CD8-positive, alpha-beta memory T cell (primary cell): ENCODE measurements around the gene OGG1. TPM values are rescaled to one million over a fixed set of nuclear protein-coding genes. Genes with fewer than 3 reads are reported as not detected.

Source experiments
- CTCF ChIA-PET: fragments of 350-600 bp; sonication (Branson Sonifier 250); formaldehyde crosslinking; loops from one replicate; lab custom pipeline; 2021; ENCODE audit warnings: antibody characterized with exemption; lab: Charles Lee
- POLR2A ChIA-PET: fragments of 350-600 bp; sonication (Branson Sonifier 250); formaldehyde crosslinking; loops from one replicate; lab custom pipeline; 2021; ENCODE audit warnings: antibody characterized with exemption; lab: Charles Lee
- DNase-seq, 5 donors: peaks; one replicate each; pipeline versions ENCODE4 v3.0.0 to v3.0.0-alpha.2; 2020 to 2022; ENCODE audit warnings: mixed read lengths in 1 of 5
- H3K27ac ChIP-seq: one replicate; pipeline ENCODE4 v1.7.0; 2013; ENCODE audit warnings: low read depth, mild to moderate bottlenecking, low read length, moderate library complexity
- H3K27me3 ChIP-seq: 2 replicates; pipeline ENCODE4 v1.7.0; 2013; ENCODE audit warnings: low read length, mild to moderate bottlenecking; ENCODE audit not compliant: insufficient read depth, poor library complexity, severe bottlenecking
- H3K36me3 ChIP-seq: 2 replicates; pipeline ENCODE4 v1.7.0; 2013; ENCODE audit warnings: mild to moderate bottlenecking, low read length, moderate library complexity; ENCODE audit not compliant: insufficient read depth
- H3K4me1 ChIP-seq: 2 replicates; pipeline ENCODE4 v1.7.0; 2013; ENCODE audit warnings: mild to moderate bottlenecking, low read length, moderate library complexity; ENCODE audit not compliant: insufficient read depth
- H3K4me3 ChIP-seq: 2 replicates; pipeline ENCODE4 v1.7.0; 2013; ENCODE audit warnings: mild to moderate bottlenecking, low read length
- H3K9me3 ChIP-seq: 2 replicates; pipeline ENCODE4 v1.7.0; 2013; ENCODE audit warnings: mild to moderate bottlenecking, low read length
- H3K27ac Mint-ChIP-seq, 8 donors: one replicate each; pipeline ENCODE4 v1.8.0; 2020 to 2021; ENCODE audit warnings: mixed read lengths in 8 of 8, mild to moderate bottlenecking in 6 of 8, inconsistent platforms in 3 of 8, moderate library complexity in 3 of 8
- H3K27me3 Mint-ChIP-seq, 2 donors: one replicate each; pipeline ENCODE4 v1.8.0; 2020 to 2021; ENCODE audit warnings: mixed read lengths in 2 of 2, mild to moderate bottlenecking in 1 of 2, moderate library complexity in 1 of 2
- H3K36me3 Mint-ChIP-seq, 3 donors: one replicate each; pipeline ENCODE4 v1.8.0; 2020 to 2021; ENCODE audit warnings: mixed read lengths in 3 of 3, inconsistent platforms in 1 of 3, mild to moderate bottlenecking in 1 of 3
- H3K4me1 Mint-ChIP-seq, 3 donors: one replicate each; pipeline ENCODE4 v1.8.0; 2020 to 2021; ENCODE audit warnings: mixed read lengths in 3 of 3, inconsistent platforms in 1 of 3, mild to moderate bottlenecking in 1 of 3
- H3K4me3 Mint-ChIP-seq, 7 donors: one replicate each; pipeline ENCODE4 v1.8.0; 2020 to 2021; ENCODE audit warnings: mixed read lengths in 7 of 7, mild to moderate bottlenecking in 6 of 7, moderate library complexity in 4 of 7, inconsistent platforms in 2 of 7
- H3K9me3 Mint-ChIP-seq, 5 donors: one replicate each; pipeline ENCODE4 v1.8.0; 2020 to 2022; ENCODE audit warnings: mixed read lengths in 5 of 5, mild to moderate bottlenecking in 3 of 5, moderate library complexity in 2 of 5, inconsistent platforms in 1 of 5
- polyA plus RNA-seq: library from polyadenylated mRNA; unstranded; fragments of 300-500 nt; fragmentation: Illumina TruSeq; gene quantifications from one replicate; pipeline ENCODE4 v1.2.3, GENCODE V29; 2021
- total RNA-seq, 2 experiments: library from RNA; stranded (reverse); gene quantifications; one replicate each; pipeline ENCODE4 v1.2.3, GENCODE V29; 2021

The OGG1 gene
- total and polyA plus RNA-seq, 3 experiments from 2014 or later = 25.8 to 32.1 (median 30.5) TPM

DNA sequence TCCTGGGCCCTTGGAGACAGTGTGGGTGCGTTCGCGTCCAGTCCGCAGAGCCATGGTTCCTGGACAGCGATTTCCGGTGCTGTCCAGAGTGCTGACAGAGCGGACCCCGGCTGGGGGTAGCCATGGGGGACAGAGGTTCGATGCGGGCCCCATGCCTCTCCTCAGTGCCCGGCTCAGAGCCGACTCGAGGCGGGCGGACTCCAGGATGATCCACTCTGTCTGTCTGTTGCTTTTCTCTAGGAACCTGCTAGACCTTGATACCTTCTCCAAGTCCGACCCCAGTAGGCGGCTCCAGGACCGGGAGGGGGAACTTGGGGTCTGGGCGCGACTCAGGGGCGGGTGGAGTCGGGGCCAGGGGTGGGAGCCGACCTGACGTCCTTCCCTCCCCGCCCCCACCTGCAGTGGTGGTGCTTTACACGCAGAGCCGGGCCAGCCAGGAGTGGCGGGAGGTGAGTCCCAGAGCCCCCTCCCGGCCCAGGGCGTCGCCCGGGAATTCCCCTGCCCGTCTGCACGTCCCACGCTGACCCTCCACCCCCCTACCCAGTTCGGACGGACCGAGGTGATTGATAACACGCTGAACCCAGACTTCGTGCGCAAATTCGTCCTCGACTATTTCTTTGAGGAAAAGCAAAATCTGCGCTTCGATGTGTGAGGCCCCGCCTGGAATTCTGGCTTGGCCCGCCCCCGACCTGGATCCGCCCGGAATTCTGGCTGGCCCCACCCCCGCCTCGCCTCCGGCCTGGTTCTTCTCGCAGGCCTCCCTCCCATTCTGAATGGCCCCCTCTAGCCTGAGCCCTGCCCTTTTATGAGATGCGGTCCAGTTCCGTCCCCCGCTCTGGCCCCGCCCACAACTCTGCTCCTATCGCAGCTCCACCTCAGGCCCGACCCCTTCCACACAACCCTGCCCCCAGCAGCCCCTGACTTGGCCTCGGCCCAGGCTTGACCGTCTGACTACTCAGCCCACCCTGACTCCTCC, 45.1 kb upstream of the OGG1 start:
- peaks cover 7 to 26% (median 10%) of the 10 kb centered on the region in 3 donors for H3K4me1 Mint-ChIP-seq
- ChIA-PET CTCF (no interaction called here), POLR2A (no interaction called here)
- peak in 1 of 5 donors; percentile 17 for DNase-seq
- H3K4me3 ChIP-seq = no peak overlapping the region
- H3K27me3 Mint-ChIP-seq = peaks cover 20 to 24% of the 10 kb centered on the region in 2 donors
- no peaks in the 10 kb centered on the region for H3K9me3 Mint-ChIP-seq
- peaks cover 9% of the 10 kb centered on the region for H3K27me3 ChIP-seq
- no peak overlapping the region for H3K27ac ChIP-seq
- H3K27ac Mint-ChIP-seq = peak overlapping the region in 1 of 8 donors; percentile 15
- no peaks in the 10 kb centered on the region for H3K36me3 ChIP-seq
- peaks cover 9 to 30% (median 15%) of the 10 kb centered on the region in 3 donors for H3K36me3 Mint-ChIP-seq
- H3K4me1 ChIP-seq = peaks cover 5% of the 10 kb centered on the region
- no peaks in the 10 kb centered on the region for H3K9me3 ChIP-seq
- peak overlapping the region in 6 of 7 donors; percentile 29 to 80 (median 62) for H3K4me3 Mint-ChIP-seq

- no peaks in the 10 kb centered on the region for H3K9me3 Mint-ChIP-seq
- Histone ChIP-seq H3K9me3 (no peaks in the 10 kb centered on the region), H3K4me1 (no peaks in the 10 kb centered on the region), H3K4me3 (no peak overlapping the region), H3K27me3 (no peaks in the 10 kb centered on the region), H3K27ac (no peak overlapping the region), H3K36me3 (no peaks in the 10 kb centered on the region)
- no peak overlapping the region for H3K27ac Mint-ChIP-seq
- H3K4me3 Mint-ChIP-seq = no peak overlapping the region
- CTCF ChIA-PET = no interaction called here
- POLR2A ChIA-PET = no interaction called here
- no peak for DNase-seq
- H3K4me1 Mint-ChIP-seq = peaks cover 0 to 5% (median 2%) of the 10 kb centered on the region in 3 donors
- peaks cover 0 to 5% (median 0%) of the 10 kb centered on the region in 3 donors for H3K36me3 Mint-ChIP-seq
- peaks cover 10 to 18% of the 10 kb centered on the region in 2 donors for H3K27me3 Mint-ChIP-seq
These were observed 39.5 kb upstream of the OGG1 start for GRCh38 chr3:9710174-9710739.

DNA sequence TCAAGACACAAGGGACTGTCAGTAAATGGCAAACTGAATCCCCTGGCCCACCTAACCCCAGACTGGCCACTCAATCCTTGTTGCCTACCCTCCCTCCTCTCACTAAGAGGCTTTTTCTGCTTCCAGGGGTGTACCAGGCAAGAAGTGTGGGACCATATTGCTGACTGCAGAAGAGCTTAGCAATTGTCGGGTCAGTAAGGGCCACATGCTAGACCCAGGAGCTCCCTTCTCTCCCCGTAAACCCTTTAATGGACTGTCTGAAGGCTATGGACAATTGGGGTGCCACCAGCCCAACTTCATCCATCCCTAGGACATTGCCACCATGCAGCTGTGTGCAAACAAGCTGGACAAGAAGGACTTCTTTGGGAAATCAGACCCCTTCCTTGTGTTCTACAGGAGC, 37.3 kb upstream of the OGG1 start:
- H3K27me3 Mint-ChIP-seq = peaks cover 7 to 9% of the 10 kb centered on the region in 2 donors
- DNase-seq = no peak
- H3K4me1 Mint-ChIP-seq = peaks cover 0 to 2% (median 0%) of the 10 kb centered on the region in 3 donors
- Histone ChIP-seq H3K4me1 (no peaks in the 10 kb centered on the region), H3K36me3 (no peaks in the 10 kb centered on the region), H3K4me3 (no peak overlapping the region), H3K9me3 (no peaks in the 10 kb centered on the region), H3K27me3 (no peaks in the 10 kb centered on the region), H3K27ac (no peak overlapping the region)
- CTCF ChIA-PET = no interaction called here
- H3K4me3 Mint-ChIP-seq = no peak overlapping the region
- POLR2A ChIA-PET = no interaction called here
- no peak overlapping the region for H3K27ac Mint-ChIP-seq
- no peaks in the 10 kb centered on the region for H3K9me3 Mint-ChIP-seq
- H3K36me3 Mint-ChIP-seq = peaks cover 0 to under 1% (median 0%) of the 10 kb centered on the region in 3 donors

- Histone ChIP-seq H3K27me3 (no peaks in the 10 kb centered on the region), H3K36me3 (no peaks in the 10 kb centered on the region), H3K9me3 (no peaks in the 10 kb centered on the region), H3K4me3 (no peak overlapping the region), H3K27ac (no peak overlapping the region), H3K4me1 (peaks cover 6% of the 10 kb centered on the region)
- Mint-ChIP-seq H3K36me3 (no peaks in the 10 kb centered on the region), H3K27ac (no peak overlapping the region), H3K27me3 (peaks cover 8 to 9% of the 10 kb centered on the region in 2 donors), H3K4me3 (no peak overlapping the region), H3K9me3 (no peaks in the 10 kb centered on the region), H3K4me1 (peaks cover 0 to 4% (median 2%) of the 10 kb centered on the region in 3 donors)
- ChIA-PET POLR2A (no interaction called here), CTCF (no interaction called here)
- no peak for DNase-seq
These were observed 36.6 kb upstream of the OGG1 start for GRCh38 chr3:9713142-9713541.

- Mint-ChIP-seq H3K27ac (no peak overlapping the region), H3K36me3 (no peaks in the 10 kb centered on the region)
These were observed 34.6 kb upstream of the OGG1 start for GRCh38 chr3:9715136-9715535.

GRCh38 chr3:9715764-9716437, 33.9 kb upstream of the OGG1 start:
- Mint-ChIP-seq H3K4me1 (peaks cover 0 to 4% (median 2%) of the 10 kb centered on the region in 3 donors), H3K4me3 (no peak overlapping the region), H3K27me3 (peaks cover 5 to 8% of the 10 kb centered on the region in 2 donors), H3K27ac (no peak overlapping the region), H3K36me3 (no peaks in the 10 kb centered on the region), H3K9me3 (no peaks in the 10 kb centered on the region)
- H3K36me3 ChIP-seq = no peaks in the 10 kb centered on the region
- POLR2A ChIA-PET = interaction anchor here (0.7 kb wide), 1 partner anchor 16 kb away, joined by 4 read pairs; no protein-coding TSS in a partner anchor
- H3K4me3 ChIP-seq = no peak overlapping the region
- CTCF ChIA-PET = interaction anchor here (1.0 kb wide), 1 partner anchor 13 kb away, joined by 3 read pairs; no protein-coding TSS in a partner anchor
- H3K4me1 ChIP-seq = peaks cover 6% of the 10 kb centered on the region
- H3K9me3 ChIP-seq = no peaks in the 10 kb centered on the region
- peak in 3 of 5 donors; percentile 11 to 55 (median 13) for DNase-seq
- H3K27ac ChIP-seq = no peak overlapping the region
- H3K27me3 ChIP-seq = no peaks in the 10 kb centered on the region

More at GRCh38 chr3:9715136-9715535, 34.6 kb upstream of the OGG1 start:
- Histone ChIP-seq H3K9me3 (no peaks in the 10 kb centered on the region), H3K36me3 (no peaks in the 10 kb centered on the region), H3K4me3 (no peak overlapping the region), H3K4me1 (peaks cover 6% of the 10 kb centered on the region), H3K27ac (no peak overlapping the region), H3K27me3 (no peaks in the 10 kb centered on the region)
- ChIA-PET POLR2A (no interaction called here), CTCF (no interaction called here)
- peaks cover 0 to 4% (median 2%) of the 10 kb centered on the region in 3 donors for H3K4me1 Mint-ChIP-seq
- DNase-seq = no peak
- no peak overlapping the region for H3K4me3 Mint-ChIP-seq
- no peaks in the 10 kb centered on the region for H3K9me3 Mint-ChIP-seq
- H3K27me3 Mint-ChIP-seq = peaks cover 8 to 9% of the 10 kb centered on the region in 2 donors

- no peaks in the 10 kb centered on the region for H3K9me3 Mint-ChIP-seq
- Histone ChIP-seq H3K9me3 (no peaks in the 10 kb centered on the region), H3K27ac (no peak overlapping the region), H3K4me3 (no peak overlapping the region), H3K36me3 (no peaks in the 10 kb centered on the region), H3K27me3 (no peaks in the 10 kb centered on the region), H3K4me1 (peaks cover 6% of the 10 kb centered on the region)
- no peaks in the 10 kb centered on the region for H3K36me3 Mint-ChIP-seq
- DNase-seq = no peak
- no peak overlapping the region for H3K4me3 Mint-ChIP-seq
- H3K4me1 Mint-ChIP-seq = peaks cover 0 to 4% (median 2%) of the 10 kb centered on the region in 3 donors
- POLR2A ChIA-PET = interaction anchor here (0.7 kb wide), 1 partner anchor 18 kb away, joined by 4 read pairs; no protein-coding TSS in a partner anchor
- peaks cover under 1 to 8% of the 10 kb centered on the region in 2 donors for H3K27me3 Mint-ChIP-seq
- no peak overlapping the region for H3K27ac Mint-ChIP-seq
- CTCF ChIA-PET = no interaction called here
These were observed 32.8 kb upstream of the OGG1 start for GRCh38 chr3:9716801-9717555.
